ENCODE data around the gene FAM72A. TPM values are rescaled to one million over a fixed set of nuclear protein-coding genes. Genes with fewer than 3 reads are reported as not detected.
"Not testable (repeated sequence)": the region's sequence is repeated elsewhere in the genome, so short reads cannot be mapped to it uniquely, and the experiment has no call there.

FAM72A gene
- total and polyA plus RNA-seq, 4 donors, result 0.36 to 10.8 (median 0.71) TPM

- H3K27ac ChIP-seq (ENCODE audit: low read depth in 1 of 2, low read length in 2 of 2); H3K27me3 ChIP-seq (ENCODE audit: control insufficient read depth in 4 of 4, insufficient read depth in 4 of 4, low read length in 3 of 4); DNase-seq (ENCODE audit: low spot score); H3K36me3 ChIP-seq (ENCODE audit: control insufficient read depth in 4 of 4, insufficient read depth in 3 of 4, low read depth in 1 of 4, low read length in 3 of 4); H3K9me3 ChIP-seq (ENCODE audit: control insufficient read depth in 4 of 4, low read length in 3 of 4); H3K4me3 ChIP-seq (ENCODE audit: low read depth in 1 of 3, low read length in 3 of 3); H3K4me1 ChIP-seq (ENCODE audit: control insufficient read depth in 4 of 4, insufficient read depth in 4 of 4, low read length in 3 of 4); H3K9ac ChIP-seq (ENCODE audit: low read depth in 1 of 2, low read length in 2 of 2): not testable (repeated sequence)
- peak; percentile 47 to 59 for TF ChIP-seq RAD21 (IDR thresholded peaks at IDR 0.05)
- 76% methylated on average over 7 of the region's 7 CpGs for WGBS
Measured at GRCh38 chr1:206174182-206174868, 28.3 kb downstream of the FAM72A start.

DNA sequence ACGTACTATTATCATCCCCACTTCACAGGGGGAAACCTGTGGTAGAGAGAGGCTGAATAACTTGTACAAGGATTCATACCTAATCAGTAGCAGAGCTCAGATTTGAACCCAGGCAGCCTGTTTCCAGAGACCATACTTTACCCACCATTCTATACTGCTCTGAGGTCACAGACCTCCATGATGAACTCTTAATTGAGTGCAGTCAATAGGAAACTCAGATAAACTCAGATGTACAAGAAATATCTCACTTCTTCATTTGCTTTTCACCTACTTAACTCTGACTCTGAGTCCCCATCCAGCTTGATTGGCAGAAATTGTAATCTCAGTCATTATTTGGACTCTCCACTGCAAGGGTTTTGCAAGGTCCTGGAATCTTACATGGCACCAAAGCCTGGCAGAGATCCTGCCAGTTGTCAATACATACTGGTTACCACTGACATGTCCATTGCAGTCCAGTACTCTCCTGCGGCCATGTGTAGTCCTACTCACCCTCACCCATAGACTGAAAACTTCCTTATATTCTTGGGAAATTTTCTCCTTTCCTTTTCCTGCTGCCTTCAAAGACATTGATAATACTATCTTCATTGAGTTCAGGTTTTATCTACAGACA, 29.4 kb downstream of the FAM72A start:
- not testable (repeated sequence) for H3K27me3 ChIP-seq (ENCODE audit: control insufficient read depth in 4 of 4, insufficient read depth in 4 of 4, low read length in 3 of 4); H3K36me3 ChIP-seq (ENCODE audit: control insufficient read depth in 4 of 4, insufficient read depth in 3 of 4, low read depth in 1 of 4, low read length in 3 of 4); DNase-seq (ENCODE audit: low spot score); H3K9me3 ChIP-seq (ENCODE audit: control insufficient read depth in 4 of 4, low read length in 3 of 4); H3K9ac ChIP-seq (ENCODE audit: low read depth in 1 of 2, low read length in 2 of 2); H3K4me3 ChIP-seq (ENCODE audit: low read depth in 1 of 3, low read length in 3 of 3); H3K27ac ChIP-seq (ENCODE audit: low read depth in 1 of 2, low read length in 2 of 2); H3K4me1 ChIP-seq (ENCODE audit: control insufficient read depth in 4 of 4, insufficient read depth in 4 of 4, low read length in 3 of 4)
- 96% methylated on average over 1 of the region's 2 CpGs for WGBS

GRCh38 chr1:206169794-206170193, 32.8 kb downstream of the FAM72A start:
- H3K36me3 ChIP-seq (ENCODE audit: control insufficient read depth in 4 of 4, insufficient read depth in 3 of 4, low read depth in 1 of 4, low read length in 3 of 4); DNase-seq (ENCODE audit: low spot score); H3K4me3 ChIP-seq (ENCODE audit: low read depth in 1 of 3, low read length in 3 of 3); H3K27ac ChIP-seq (ENCODE audit: low read depth in 1 of 2, low read length in 2 of 2); H3K27me3 ChIP-seq (ENCODE audit: control insufficient read depth in 4 of 4, insufficient read depth in 4 of 4, low read length in 3 of 4); H3K9ac ChIP-seq (ENCODE audit: low read depth in 1 of 2, low read length in 2 of 2); H3K9me3 ChIP-seq (ENCODE audit: control insufficient read depth in 4 of 4, low read length in 3 of 4); H3K4me1 ChIP-seq (ENCODE audit: control insufficient read depth in 4 of 4, insufficient read depth in 4 of 4, low read length in 3 of 4): not testable (repeated sequence)
- WGBS, result 73% methylated on average over 2 of the region's 3 CpGs

GRCh38 chr1:206167350-206168029, 35.1 kb downstream of the FAM72A start:
- TF ChIP-seq RAD21 (IDR thresholded peaks at IDR 0.05), result peak; percentile 11 to 30
- not testable (repeated sequence) for H3K27ac ChIP-seq (ENCODE audit: low read depth in 1 of 2, low read length in 2 of 2)

DNA sequence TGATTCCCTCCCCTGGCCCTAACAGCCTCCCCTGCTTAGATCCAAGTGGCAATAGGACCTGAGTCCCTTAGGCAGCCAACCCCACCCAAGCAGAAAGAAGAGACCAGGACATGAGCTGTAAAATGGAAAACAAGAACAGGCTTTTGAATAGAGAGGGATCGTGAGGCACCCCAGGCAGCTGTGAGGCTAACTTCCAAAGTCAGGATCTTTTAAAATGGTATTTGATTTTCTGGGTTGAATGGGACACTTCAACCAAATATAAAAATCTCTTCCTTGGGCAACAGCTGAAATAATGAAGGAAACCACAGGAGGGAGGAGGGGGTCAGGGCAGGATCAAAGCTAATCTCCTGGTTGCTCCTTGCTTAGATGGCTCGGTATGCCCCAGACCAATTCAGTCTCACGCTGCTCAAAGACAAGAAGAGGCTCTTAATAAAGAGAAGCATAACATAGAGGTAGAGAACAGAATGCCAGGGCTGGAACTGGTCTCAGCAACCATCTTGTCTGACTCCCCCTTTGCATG, 56.8 kb downstream of the FAM72A start:
- DNase-seq (ENCODE audit: low spot score), result no peak
- H3K4me3 ChIP-seq (ENCODE audit: low read depth in 1 of 3, low read length in 3 of 3), result no peak overlapping the region
- 80% methylated on average over 3 of the region's 3 CpGs for WGBS
- H3K9ac ChIP-seq (ENCODE audit: low read depth in 1 of 2, low read length in 2 of 2), result no peak overlapping the region
- no peaks in the 10 kb centered on the region for H3K36me3 ChIP-seq (ENCODE audit: control insufficient read depth in 4 of 4, insufficient read depth in 3 of 4, low read depth in 1 of 4, low read length in 3 of 4)
- peaks cover 2 to 16% (median 13%) of the 10 kb centered on the region in 4 donors for H3K4me1 ChIP-seq (ENCODE audit: control insufficient read depth in 4 of 4, insufficient read depth in 4 of 4, low read length in 3 of 4)
- no peak overlapping the region for H3K27ac ChIP-seq (ENCODE audit: low read depth in 1 of 2, low read length in 2 of 2)
- H3K27me3 ChIP-seq (ENCODE audit: control insufficient read depth in 4 of 4, insufficient read depth in 4 of 4, low read length in 3 of 4), result no peaks in the 10 kb centered on the region
- no peaks in the 10 kb centered on the region for H3K9me3 ChIP-seq (ENCODE audit: control insufficient read depth in 4 of 4, low read length in 3 of 4)
- TF ChIP-seq RXRA (IDR thresholded peaks at IDR 0.05) (no peak), REST (IDR thresholded peaks at IDR 0.05) (no peak), RAD21 (IDR thresholded peaks at IDR 0.05) (no peak), FOXA2 (IDR thresholded peaks at IDR 0.05) (no peak), JUND (IDR thresholded peaks at IDR 0.05) (no peak), YY1 (IDR thresholded peaks at IDR 0.05) (no peak), HNF4A (conservative IDR thresholded peaks at IDR 0.05) (no peak), FOXA1 (IDR thresholded peaks at IDR 0.05) (no peak), ATF3 (IDR thresholded peaks at IDR 0.05) (no peak), HNF4G (IDR thresholded peaks at IDR 0.05) (no peak)
- TF ChIP-seq, protein P1, sequence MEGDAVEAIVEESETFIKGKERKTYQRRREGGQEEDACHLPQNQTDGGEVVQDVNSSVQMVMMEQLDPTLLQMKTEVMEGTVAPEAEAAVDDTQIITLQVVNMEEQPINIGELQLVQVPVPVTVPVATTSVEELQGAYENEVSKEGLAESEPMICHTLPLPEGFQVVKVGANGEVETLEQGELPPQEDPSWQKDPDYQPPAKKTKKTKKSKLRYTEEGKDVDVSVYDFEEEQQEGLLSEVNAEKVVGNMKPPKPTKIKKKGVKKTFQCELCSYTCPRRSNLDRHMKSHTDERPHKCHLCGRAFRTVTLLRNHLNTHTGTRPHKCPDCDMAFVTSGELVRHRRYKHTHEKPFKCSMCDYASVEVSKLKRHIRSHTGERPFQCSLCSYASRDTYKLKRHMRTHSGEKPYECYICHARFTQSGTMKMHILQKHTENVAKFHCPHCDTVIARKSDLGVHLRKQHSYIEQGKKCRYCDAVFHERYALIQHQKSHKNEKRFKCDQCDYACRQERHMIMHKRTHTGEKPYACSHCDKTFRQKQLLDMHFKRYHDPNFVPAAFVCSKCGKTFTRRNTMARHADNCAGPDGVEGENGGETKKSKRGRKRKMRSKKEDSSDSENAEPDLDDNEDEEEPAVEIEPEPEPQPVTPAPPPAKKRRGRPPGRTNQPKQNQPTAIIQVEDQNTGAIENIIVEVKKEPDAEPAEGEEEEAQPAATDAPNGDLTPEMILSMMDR (IDR thresholded peaks at IDR 0.05; ENCODE audit: low read depth, low read length, missing input control), result no peak

More at GRCh38 chr1:206167350-206168029, 35.1 kb downstream of the FAM72A start:
- H3K9me3 ChIP-seq (ENCODE audit: control insufficient read depth in 4 of 4, low read length in 3 of 4); H3K4me3 ChIP-seq (ENCODE audit: low read depth in 1 of 3, low read length in 3 of 3); H3K36me3 ChIP-seq (ENCODE audit: control insufficient read depth in 4 of 4, insufficient read depth in 3 of 4, low read depth in 1 of 4, low read length in 3 of 4); H3K27me3 ChIP-seq (ENCODE audit: control insufficient read depth in 4 of 4, insufficient read depth in 4 of 4, low read length in 3 of 4); H3K9ac ChIP-seq (ENCODE audit: low read depth in 1 of 2, low read length in 2 of 2); DNase-seq (ENCODE audit: low spot score); H3K4me1 ChIP-seq (ENCODE audit: control insufficient read depth in 4 of 4, insufficient read depth in 4 of 4, low read length in 3 of 4): not testable (repeated sequence)
- 31% methylated on average over 4 of the region's 10 CpGs for WGBS

Data from liver (tissue), 9 donors.